Measurements from ENCODE around the gene C2CD2. TPM values are rescaled to one million over a fixed set of nuclear protein-coding genes. Genes with fewer than 3 reads are reported as not detected.

Gene C2CD2
- total RNA-seq, 1 donor = 5.6 TPM

- H3K4me1 ChIP-seq (ENCODE audit: insufficient read depth, low read length) = peaks cover 4% of the 10 kb centered on the region
- no peak overlapping the region for H3K4me3 ChIP-seq (ENCODE audit: low read length)
- no peaks in the 10 kb centered on the region for H3K27me3 ChIP-seq (ENCODE audit: insufficient read depth, low read length)
- no peaks in the 10 kb centered on the region for H3K9me3 ChIP-seq (ENCODE audit: low read depth, low read length)
These were observed 66.2 kb downstream of the C2CD2 start for GRCh38 chr21:41887667-41888066.

GRCh38 chr21:41886328-41886727, 67.5 kb downstream of the C2CD2 start:
- H3K9me3 ChIP-seq (ENCODE audit: low read depth, low read length) = no peaks in the 10 kb centered on the region
- no peak overlapping the region for H3K4me3 ChIP-seq (ENCODE audit: low read length)
- H3K4me1 ChIP-seq (ENCODE audit: insufficient read depth, low read length) = peaks cover 4% of the 10 kb centered on the region
- no peaks in the 10 kb centered on the region for H3K27me3 ChIP-seq (ENCODE audit: insufficient read depth, low read length)

- no peak overlapping the region for H3K4me3 ChIP-seq (ENCODE audit: low read length)
- H3K27me3 ChIP-seq (ENCODE audit: insufficient read depth, low read length) = no peaks in the 10 kb centered on the region
- H3K4me1 ChIP-seq (ENCODE audit: insufficient read depth, low read length) = peaks cover 4% of the 10 kb centered on the region
- H3K9me3 ChIP-seq (ENCODE audit: low read depth, low read length) = no peaks in the 10 kb centered on the region
These were observed 68.3 kb downstream of the C2CD2 start for GRCh38 chr21:41885341-41886024.

GRCh38 chr21:41884501-41885030, 69.3 kb downstream of the C2CD2 start:
- Histone ChIP-seq H3K9me3 (ENCODE audit: low read depth, low read length) (no peaks in the 10 kb centered on the region), H3K27me3 (ENCODE audit: insufficient read depth, low read length) (no peaks in the 10 kb centered on the region), H3K4me1 (ENCODE audit: insufficient read depth, low read length) (peaks cover 10% of the 10 kb centered on the region), H3K4me3 (ENCODE audit: low read length) (no peak overlapping the region)

- H3K9me3 ChIP-seq (ENCODE audit: low read depth, low read length) = no peaks in the 10 kb centered on the region
- no peak overlapping the region for H3K4me3 ChIP-seq (ENCODE audit: low read length)
- no peaks in the 10 kb centered on the region for H3K27me3 ChIP-seq (ENCODE audit: insufficient read depth, low read length)
- H3K4me1 ChIP-seq (ENCODE audit: insufficient read depth, low read length) = peaks cover 11% of the 10 kb centered on the region
These were observed 70.2 kb downstream of the C2CD2 start for GRCh38 chr21:41883582-41883981.

GRCh38 chr21:41881051-41881450, 72.8 kb downstream of the C2CD2 start:
- H3K27me3 ChIP-seq (ENCODE audit: insufficient read depth, low read length) = no peaks in the 10 kb centered on the region
- peaks cover 25% of the 10 kb centered on the region for H3K4me1 ChIP-seq (ENCODE audit: insufficient read depth, low read length)
- no peaks in the 10 kb centered on the region for H3K9me3 ChIP-seq (ENCODE audit: low read depth, low read length)
- H3K4me3 ChIP-seq (ENCODE audit: low read length) = no peak overlapping the region

GRCh38 chr21:41880153-41880552, 73.7 kb downstream of the C2CD2 start:
- Histone ChIP-seq H3K9me3 (ENCODE audit: low read depth, low read length) (no peaks in the 10 kb centered on the region), H3K4me1 (ENCODE audit: insufficient read depth, low read length) (peaks cover 21% of the 10 kb centered on the region), H3K4me3 (ENCODE audit: low read length) (no peak overlapping the region), H3K27me3 (ENCODE audit: insufficient read depth, low read length) (no peaks in the 10 kb centered on the region)

- H3K9me3 ChIP-seq (ENCODE audit: low read depth, low read length) = no peaks in the 10 kb centered on the region
- peaks cover 21% of the 10 kb centered on the region for H3K4me1 ChIP-seq (ENCODE audit: insufficient read depth, low read length)
- no peaks in the 10 kb centered on the region for H3K27me3 ChIP-seq (ENCODE audit: insufficient read depth, low read length)
- H3K4me3 ChIP-seq (ENCODE audit: low read length) = peak within 1 kb of the TSS; percentile 63
These were observed 74.4 kb downstream of the C2CD2 start, which contains the start of gene PRDM15 for GRCh38 chr21:41879190-41879998. TSS of gene PRDM15 (minus strand) at chr21:41879344. CDS start at chr21:41860363, 18,981 bp downstream.

GRCh38 chr21:41878831-41879189, 75.0 kb downstream of the C2CD2 start:
- Histone ChIP-seq H3K4me3 (ENCODE audit: low read length) (peak overlapping the region; percentile 63), H3K9me3 (ENCODE audit: low read depth, low read length) (no peaks in the 10 kb centered on the region), H3K27me3 (ENCODE audit: insufficient read depth, low read length) (no peaks in the 10 kb centered on the region), H3K4me1 (ENCODE audit: insufficient read depth, low read length) (peaks cover 21% of the 10 kb centered on the region)

GRCh38 chr21:41877901-41878830, 75.7 kb downstream of the C2CD2 start:
- Histone ChIP-seq H3K4me1 (ENCODE audit: insufficient read depth, low read length) (peaks cover 21% of the 10 kb centered on the region), H3K9me3 (ENCODE audit: low read depth, low read length) (no peaks in the 10 kb centered on the region), H3K4me3 (ENCODE audit: low read length) (peak overlapping the region; percentile 63), H3K27me3 (ENCODE audit: insufficient read depth, low read length) (no peaks in the 10 kb centered on the region)

- Histone ChIP-seq H3K4me3 (ENCODE audit: low read length) (no peak overlapping the region), H3K27me3 (ENCODE audit: insufficient read depth, low read length) (no peaks in the 10 kb centered on the region), H3K9me3 (ENCODE audit: low read depth, low read length) (no peaks in the 10 kb centered on the region), H3K4me1 (ENCODE audit: insufficient read depth, low read length) (peaks cover 21% of the 10 kb centered on the region)
These were observed 76.7 kb downstream of the C2CD2 start for GRCh38 chr21:41876928-41877652.

- Histone ChIP-seq H3K4me1 (ENCODE audit: insufficient read depth, low read length) (peaks cover 21% of the 10 kb centered on the region), H3K9me3 (ENCODE audit: low read depth, low read length) (no peaks in the 10 kb centered on the region), H3K4me3 (ENCODE audit: low read length) (no peak overlapping the region), H3K27me3 (ENCODE audit: insufficient read depth, low read length) (no peaks in the 10 kb centered on the region)
These were observed 77.4 kb downstream of the C2CD2 start for GRCh38 chr21:41876396-41876795.

- Histone ChIP-seq H3K9me3 (ENCODE audit: low read depth, low read length) (no peaks in the 10 kb centered on the region), H3K27me3 (ENCODE audit: insufficient read depth, low read length) (no peaks in the 10 kb centered on the region), H3K4me1 (ENCODE audit: insufficient read depth, low read length) (peaks cover 20% of the 10 kb centered on the region), H3K4me3 (ENCODE audit: low read length) (no peak overlapping the region)
These were observed 78.7 kb downstream of the C2CD2 start for GRCh38 chr21:41875086-41875485.

GRCh38 chr21:41874611-41875010, 79.2 kb downstream of the C2CD2 start:
- Histone ChIP-seq H3K27me3 (ENCODE audit: insufficient read depth, low read length) (no peaks in the 10 kb centered on the region), H3K9me3 (ENCODE audit: low read depth, low read length) (no peaks in the 10 kb centered on the region), H3K4me3 (ENCODE audit: low read length) (no peak overlapping the region), H3K4me1 (ENCODE audit: insufficient read depth, low read length) (peaks cover 15% of the 10 kb centered on the region)
